SK-N-SH treated with all-trans-retinoic acid at 6 μM for 48 hours (cell line): ENCODE data around the gene MAGI3.

ENCODE experiments used
- ATAC-seq: fragments of 200-7000 bp; cut with Tn5 transposase; 3 replicates; pipeline ENCODE4 v1.9.1; 2020; ENCODE audit warnings: mild to moderate bottlenecking, moderate library complexity
- ARNTL ChIP-seq: fragments of 450-650 bp; formaldehyde crosslinking; IDR thresholded peaks from 2 replicates; pipeline ENCODE4 v1.5.0; 2020; ENCODE audit warnings: low read depth, mild to moderate bottlenecking, moderate library complexity, borderline replicate concordance
- BACH2 ChIP-seq: fragments of 250-450 bp; sonication (Bioruptor Pico); IDR thresholded peaks from 2 replicates; pipeline ENCODE4 v1.9.0; 2021; ENCODE audit warnings: mild to moderate bottlenecking, borderline replicate concordance
- CREB5 ChIP-seq: fragments of 250-450 bp; sonication (Bioruptor Pico); IDR thresholded peaks from 2 replicates; pipeline ENCODE4 v1.5.1; 2020; ENCODE audit warnings: low read depth, mild to moderate bottlenecking, moderate library complexity
- CSDC2 ChIP-seq: fragments of 250-450 bp; sonication (Bioruptor Pico); IDR thresholded peaks from 2 replicates; pipeline ENCODE4 v1.5.0; 2020; ENCODE audit warnings: mild to moderate bottlenecking, moderate library complexity
- ESRRG ChIP-seq: fragments of 250-450 bp; sonication (Bioruptor Pico); IDR thresholded peaks from 2 replicates; pipeline ENCODE4 v1.6.1; 2021; ENCODE audit warnings: mild to moderate bottlenecking
- GLIS3 ChIP-seq: fragments of 250-450 bp; sonication (Bioruptor Pico); IDR thresholded peaks from 2 replicates; pipeline ENCODE4 v1.5.0; 2020; ENCODE audit warnings: mild to moderate bottlenecking, moderate library complexity
- OSR1 ChIP-seq: fragments of 250-450 bp; sonication (Bioruptor Pico); IDR thresholded peaks from 2 replicates; pipeline ENCODE4 v1.8.0; 2022; ENCODE audit warnings: moderate library complexity, mild to moderate bottlenecking, inconsistent platforms
- POU6F1 ChIP-seq: fragments of 250-450 bp; sonication (Bioruptor Pico); IDR thresholded peaks from 2 replicates; pipeline ENCODE4 v1.8.0; 2021; ENCODE audit warnings: low read depth, mild to moderate bottlenecking, moderate library complexity, borderline replicate concordance
- PPARA ChIP-seq: fragments of 250-450 bp; sonication (Bioruptor Pico); IDR thresholded peaks from 2 replicates; pipeline ENCODE4 v1.5.0; 2020; ENCODE audit warnings: mild to moderate bottlenecking, borderline replicate concordance
- RARB ChIP-seq: fragments of 250-450 bp; sonication (Bioruptor Pico); IDR thresholded peaks from 2 replicates; pipeline ENCODE4 v1.8.0; 2021; ENCODE audit warnings: mild to moderate bottlenecking, moderate library complexity
- TCF4 ChIP-seq: fragments of 250-450 bp; sonication (Bioruptor Pico); IDR thresholded peaks from 2 replicates; pipeline ENCODE4 v1.8.0; 2021; ENCODE audit warnings: mild to moderate bottlenecking, moderate library complexity, borderline replicate concordance
- TSHZ2 ChIP-seq: fragments of 250-450 bp; sonication (Bioruptor Pico); IDR thresholded peaks from 2 replicates; pipeline ENCODE4 v1.5.0; 2020; ENCODE audit warnings: mild to moderate bottlenecking, moderate library complexity
- ZC3H10 ChIP-seq: fragments of 250-450 bp; sonication (Bioruptor Pico); IDR thresholded peaks from 2 replicates; pipeline ENCODE4 v1.5.1; 2021; ENCODE audit warnings: mild to moderate bottlenecking, moderate library complexity
- ZFP3 ChIP-seq: fragments of 250-450 bp; sonication (Bioruptor Pico); IDR thresholded peaks from 2 replicates; pipeline ENCODE4 v1.5.0; 2020; ENCODE audit warnings: mild to moderate bottlenecking, moderate library complexity
- ZFP30 ChIP-seq: fragments of 450-650 bp; formaldehyde crosslinking; IDR thresholded peaks from 2 replicates; pipeline ENCODE4 v1.5.0; 2022; ENCODE audit warnings: mild to moderate bottlenecking, moderate library complexity
- ZNF565 ChIP-seq: fragments of 450-650 bp; formaldehyde crosslinking; conservative IDR thresholded peaks from 2 replicates; pipeline ENCODE4 v1.5.0; 2020; ENCODE audit warnings: low read depth, mild to moderate bottlenecking, moderate library complexity
- ZNF70 ChIP-seq: fragments of 450-650 bp; formaldehyde crosslinking; IDR thresholded peaks from 2 replicates; pipeline ENCODE4 v1.5.0; 2020; ENCODE audit warnings: mild to moderate bottlenecking, moderate library complexity
- ZNF8 ChIP-seq: fragments of 450-650 bp; formaldehyde crosslinking; IDR thresholded peaks from 2 replicates; pipeline ENCODE4 v1.5.0; 2020; ENCODE audit warnings: mild to moderate bottlenecking, moderate library complexity
- TF ChIP-seq, protein P1 (sequence below): fragments of 250-450 bp; sonication (Bioruptor Pico); IDR thresholded peaks from 2 replicates; pipeline ENCODE4 v1.8.0; 2020; ENCODE audit warnings: mild to moderate bottlenecking, moderate library complexity, borderline replicate concordance

MAGI3 gene

DNA sequence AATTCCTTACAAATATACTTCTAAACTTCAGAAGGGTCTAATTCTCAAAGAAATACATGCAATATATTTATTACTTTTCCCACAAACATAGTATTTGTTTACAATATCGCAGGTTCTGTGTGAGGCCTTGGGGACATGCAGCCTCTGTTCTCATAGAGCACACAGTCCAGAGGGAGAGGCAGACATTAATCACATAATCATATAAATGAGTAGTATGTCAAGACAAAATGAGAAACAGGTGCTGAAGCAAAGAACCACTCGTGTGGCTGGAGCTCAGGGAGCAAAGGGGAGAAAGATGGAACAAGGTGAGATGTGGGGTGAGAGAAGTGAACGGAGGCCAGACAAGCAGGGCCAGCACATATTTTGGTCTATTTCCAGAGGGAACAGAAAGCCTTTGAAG lies 26.4 kb upstream of the MAGI3 start:
- TF ChIP-seq CREB5 (no peak), GLIS3 (CRISPR knock-in tag) (no peak), TCF4 (peak; percentile 72), RARB (CRISPR knock-in tag) (no peak), ESRRG (CRISPR knock-in tag) (no peak)
- TF ChIP-seq, protein P1, sequence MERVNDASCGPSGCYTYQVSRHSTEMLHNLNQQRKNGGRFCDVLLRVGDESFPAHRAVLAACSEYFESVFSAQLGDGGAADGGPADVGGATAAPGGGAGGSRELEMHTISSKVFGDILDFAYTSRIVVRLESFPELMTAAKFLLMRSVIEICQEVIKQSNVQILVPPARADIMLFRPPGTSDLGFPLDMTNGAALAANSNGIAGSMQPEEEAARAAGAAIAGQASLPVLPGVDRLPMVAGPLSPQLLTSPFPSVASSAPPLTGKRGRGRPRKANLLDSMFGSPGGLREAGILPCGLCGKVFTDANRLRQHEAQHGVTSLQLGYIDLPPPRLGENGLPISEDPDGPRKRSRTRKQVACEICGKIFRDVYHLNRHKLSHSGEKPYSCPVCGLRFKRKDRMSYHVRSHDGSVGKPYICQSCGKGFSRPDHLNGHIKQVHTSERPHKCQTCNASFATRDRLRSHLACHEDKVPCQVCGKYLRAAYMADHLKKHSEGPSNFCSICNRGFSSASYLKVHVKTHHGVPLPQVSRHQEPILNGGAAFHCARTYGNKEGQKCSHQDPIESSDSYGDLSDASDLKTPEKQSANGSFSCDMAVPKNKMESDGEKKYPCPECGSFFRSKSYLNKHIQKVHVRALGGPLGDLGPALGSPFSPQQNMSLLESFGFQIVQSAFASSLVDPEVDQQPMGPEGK: no peak
- TF ChIP-seq, all 23 proteins: peak for 1
- ATAC-seq: no peak; the same call in 2 of the 3 replicates

- no peak for TF ChIP-seq ARNTL (CRISPR knock-in tag)
- TF ChIP-seq GLIS3 (CRISPR knock-in tag): no peak
- TF ChIP-seq TSHZ2 (CRISPR knock-in tag): no peak
- no peak for TF ChIP-seq CSDC2
- TF ChIP-seq ZNF70 (CRISPR knock-in tag): no peak
- no peak for TF ChIP-seq ZFP3 (CRISPR knock-in tag)
- no peak for TF ChIP-seq ZC3H10 (CRISPR knock-in tag)
- TF ChIP-seq BACH2: no peak
- TF ChIP-seq OSR1 (CRISPR knock-in tag): no peak
- no peak for TF ChIP-seq TCF4
- TF ChIP-seq ESRRG (CRISPR knock-in tag): no peak
- no peak for TF ChIP-seq PPARA
- TF ChIP-seq POU6F1 (CRISPR knock-in tag): no peak
- TF ChIP-seq, protein P1: no peak
- no peak for TF ChIP-seq RARB (CRISPR knock-in tag)
- TF ChIP-seq CREB5: no peak
- ATAC-seq: no peak
Measured at GRCh38 chr1:113369040-113369439, 21.3 kb upstream of the MAGI3 start.

DNA sequence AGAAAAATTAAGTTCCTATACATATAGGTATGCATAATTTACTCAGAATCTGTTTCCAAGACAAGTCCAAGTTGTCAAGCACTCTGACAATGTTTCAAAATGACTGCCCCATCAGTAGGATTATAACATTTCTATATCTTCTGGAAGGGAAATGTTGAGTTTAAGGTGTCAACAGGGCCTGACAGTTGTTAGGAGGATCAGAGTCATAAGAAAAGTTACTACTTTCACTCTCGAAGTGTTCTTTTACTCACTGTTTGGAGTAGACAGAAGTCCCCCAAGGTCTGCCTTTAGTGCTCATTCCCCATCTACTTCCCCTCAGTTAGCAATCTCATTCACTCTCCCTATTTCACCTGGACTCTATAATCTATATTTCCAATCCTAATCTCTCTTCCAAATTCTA lies 20.6 kb upstream of the MAGI3 start:
- ATAC-seq: no peak
- TF ChIP-seq PPARA (no peak), POU6F1 (CRISPR knock-in tag) (no peak), ZNF565 (CRISPR knock-in tag) (no peak), ZNF8 (no peak), CREB5 (no peak), CSDC2 (no peak), TSHZ2 (CRISPR knock-in tag) (no peak), ZFP30 (CRISPR knock-in tag) (no peak), RARB (CRISPR knock-in tag) (no peak), ARNTL (CRISPR knock-in tag) (no peak), ZFP3 (CRISPR knock-in tag) (no peak), GLIS3 (CRISPR knock-in tag) (no peak), OSR1 (CRISPR knock-in tag) (no peak), ZC3H10 (CRISPR knock-in tag) (no peak)
